ENCODE data around the gene PCBP3. TPM values are rescaled to one million over a fixed set of nuclear protein-coding genes. Genes with fewer than 3 reads are reported as not detected.

PCBP3 gene
- polyA plus RNA-seq, 1 donor (not counting 4 experiments of a cell fraction or from before 2014, with no cell fraction given): 0.25 TPM

DNA sequence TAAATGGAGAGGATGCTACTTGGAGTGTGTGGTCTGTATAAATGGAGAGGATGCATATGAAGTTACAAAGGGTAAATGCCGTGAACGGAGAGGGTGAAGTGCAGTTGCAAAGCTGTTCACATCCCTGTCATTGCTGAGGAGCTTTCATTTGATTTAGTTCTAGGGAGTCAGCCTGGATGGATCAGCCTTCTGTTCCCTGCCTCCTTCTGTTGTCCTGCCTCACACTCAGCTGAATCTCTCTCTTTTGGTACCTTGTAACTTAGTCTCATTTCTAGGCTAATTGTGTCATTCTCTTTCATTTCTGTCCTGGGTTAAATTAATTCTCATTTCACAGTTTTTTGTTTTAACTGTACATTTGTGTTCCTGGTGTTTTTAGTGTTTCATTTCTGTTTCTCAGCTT, 204.8 kb downstream of the PCBP3 start:
- Histone ChIP-seq H3K27ac (ENCODE audit: control insufficient read depth, insufficient read depth, low read length) (no peak overlapping the region), H3K4me2 (ENCODE audit: control insufficient read depth, extremely low read depth, insufficient read depth, low read depth, low read length) (no peak overlapping the region), H4K20me1 (ENCODE audit: control insufficient read depth, extremely low read depth, insufficient read depth, low read length) (no peaks in the 10 kb centered on the region), H3K36me3 (ENCODE audit: control insufficient read depth in 2 of 2, extremely low read depth in 1 of 2, insufficient read depth in 2 of 2, low read length in 2 of 2) (no peaks in the 10 kb centered on the region), H3K9me1 (ENCODE audit: control insufficient read depth, extremely low read depth, insufficient read depth, low read length) (no peaks in the 10 kb centered on the region), H3K27me3 (ENCODE audit: control insufficient read depth, extremely low read depth, insufficient read depth, low read length) (no peaks in the 10 kb centered on the region), H3K4me1 (ENCODE audit: control insufficient read depth, extremely low read depth, insufficient read depth, low read length) (no peaks in the 10 kb centered on the region), H3K4me3 (ENCODE audit: control insufficient read depth in 2 of 3, extremely low read depth in 1 of 3, insufficient read depth in 2 of 3, low read depth in 1 of 3, low read length in 3 of 3) (no peak overlapping the region), H2AFZ (ENCODE audit: control insufficient read depth, low read length) (no peak overlapping the region), H3K79me2 (ENCODE audit: control insufficient read depth, insufficient read depth, low read length) (no peaks in the 10 kb centered on the region), H3K9me3 (ENCODE audit: control insufficient read depth, low read depth, low read length) (no peaks in the 10 kb centered on the region), H3K9ac (ENCODE audit: control insufficient read depth, extremely low read depth, insufficient read depth, low read length) (no peak overlapping the region)
- DNase-seq (ENCODE audit: low read depth, low spot score) (no peak), FAIRE-seq (no peak)
- TF ChIP-seq EZH2 (IDR thresholded peaks at IDR 0.05; ENCODE audit: low read length): no peak
- TF ChIP-seq, protein P1, sequence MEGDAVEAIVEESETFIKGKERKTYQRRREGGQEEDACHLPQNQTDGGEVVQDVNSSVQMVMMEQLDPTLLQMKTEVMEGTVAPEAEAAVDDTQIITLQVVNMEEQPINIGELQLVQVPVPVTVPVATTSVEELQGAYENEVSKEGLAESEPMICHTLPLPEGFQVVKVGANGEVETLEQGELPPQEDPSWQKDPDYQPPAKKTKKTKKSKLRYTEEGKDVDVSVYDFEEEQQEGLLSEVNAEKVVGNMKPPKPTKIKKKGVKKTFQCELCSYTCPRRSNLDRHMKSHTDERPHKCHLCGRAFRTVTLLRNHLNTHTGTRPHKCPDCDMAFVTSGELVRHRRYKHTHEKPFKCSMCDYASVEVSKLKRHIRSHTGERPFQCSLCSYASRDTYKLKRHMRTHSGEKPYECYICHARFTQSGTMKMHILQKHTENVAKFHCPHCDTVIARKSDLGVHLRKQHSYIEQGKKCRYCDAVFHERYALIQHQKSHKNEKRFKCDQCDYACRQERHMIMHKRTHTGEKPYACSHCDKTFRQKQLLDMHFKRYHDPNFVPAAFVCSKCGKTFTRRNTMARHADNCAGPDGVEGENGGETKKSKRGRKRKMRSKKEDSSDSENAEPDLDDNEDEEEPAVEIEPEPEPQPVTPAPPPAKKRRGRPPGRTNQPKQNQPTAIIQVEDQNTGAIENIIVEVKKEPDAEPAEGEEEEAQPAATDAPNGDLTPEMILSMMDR (optimal IDR thresholded peaks at IDR 0.05 in 1 of 3, IDR thresholded peaks at IDR 0.05 in 1 of 3, conservative IDR thresholded peaks at IDR 0.05 in 1 of 3; ENCODE audit: extremely low read depth in 1 of 3, insufficient read depth in 2 of 3, low read length in 3 of 3): no peak
- dilution Hi-C loops (cut with MboI; ENCODE audit: extremely low pct_ligation_motif_present, low sequenced_read_pairs): no loop called here

DNA sequence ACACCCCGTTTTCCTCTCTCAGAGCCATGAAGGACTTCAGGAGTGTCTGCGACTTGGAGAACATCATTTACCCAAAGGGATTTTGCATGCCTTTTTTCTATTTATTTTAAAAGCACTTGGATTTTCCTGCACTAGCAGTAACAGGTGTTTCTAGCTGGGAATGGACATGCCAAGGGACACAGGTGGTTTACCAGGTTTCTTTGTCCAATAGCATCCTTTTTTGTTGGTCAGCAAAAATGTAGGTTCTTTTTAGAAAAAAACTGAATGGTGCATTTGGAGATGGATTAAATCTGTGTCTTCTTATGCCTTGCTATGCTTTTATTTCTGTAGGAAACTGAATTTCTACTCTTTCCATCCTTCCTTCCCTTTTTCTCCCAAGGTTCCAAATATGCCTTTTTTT, 205.3 kb downstream of the PCBP3 start:
- TF ChIP-seq, protein P1 (optimal IDR thresholded peaks at IDR 0.05 in 1 of 3, IDR thresholded peaks at IDR 0.05 in 1 of 3, conservative IDR thresholded peaks at IDR 0.05 in 1 of 3; ENCODE audit: extremely low read depth in 1 of 3, insufficient read depth in 2 of 3, low read length in 3 of 3): no peak
- no peak overlapping the region for H2AFZ ChIP-seq (ENCODE audit: control insufficient read depth, low read length)
- no peak overlapping the region for H3K4me3 ChIP-seq (ENCODE audit: control insufficient read depth in 2 of 3, extremely low read depth in 1 of 3, insufficient read depth in 2 of 3, low read depth in 1 of 3, low read length in 3 of 3)
- H3K27me3 ChIP-seq (ENCODE audit: control insufficient read depth, extremely low read depth, insufficient read depth, low read length): no peaks in the 10 kb centered on the region
- H4K20me1 ChIP-seq (ENCODE audit: control insufficient read depth, extremely low read depth, insufficient read depth, low read length): no peaks in the 10 kb centered on the region
- no peak overlapping the region for H3K9ac ChIP-seq (ENCODE audit: control insufficient read depth, extremely low read depth, insufficient read depth, low read length)
- no peak overlapping the region for H3K27ac ChIP-seq (ENCODE audit: control insufficient read depth, insufficient read depth, low read length)
- H3K79me2 ChIP-seq (ENCODE audit: control insufficient read depth, insufficient read depth, low read length): no peaks in the 10 kb centered on the region
- H3K36me3 ChIP-seq (ENCODE audit: control insufficient read depth in 2 of 2, extremely low read depth in 1 of 2, insufficient read depth in 2 of 2, low read length in 2 of 2): no peaks in the 10 kb centered on the region
- H3K9me3 ChIP-seq (ENCODE audit: control insufficient read depth, low read depth, low read length): no peaks in the 10 kb centered on the region
- no peak for DNase-seq (ENCODE audit: low read depth, low spot score)
- H3K4me1 ChIP-seq (ENCODE audit: control insufficient read depth, extremely low read depth, insufficient read depth, low read length): peaks cover 4% of the 10 kb centered on the region
- H3K9me1 ChIP-seq (ENCODE audit: control insufficient read depth, extremely low read depth, insufficient read depth, low read length): no peaks in the 10 kb centered on the region
- FAIRE-seq: no peak
- no peak overlapping the region for H3K4me2 ChIP-seq (ENCODE audit: control insufficient read depth, extremely low read depth, insufficient read depth, low read depth, low read length)
- dilution Hi-C loops (cut with MboI; ENCODE audit: extremely low pct_ligation_motif_present, low sequenced_read_pairs): no loop called here
